NT2/D1 (cell line): ENCODE measurements around the gene ARHGAP32.

Experiments
- DNase-seq: peaks from one replicate; pipeline ENCODE4 v3.0.0-alpha.2; 2011; ENCODE audit warnings: low read depth, low spot score
- H3K27me3 ChIP-seq: 2 replicates; pipeline ENCODE4 v1.6.0; 2011; ENCODE audit warnings: mild to moderate bottlenecking; ENCODE audit not compliant: insufficient read length, insufficient read depth
- H3K36me3 ChIP-seq: 2 replicates; pipeline ENCODE4 v1.6.1; 2011; ENCODE audit warnings: mild to moderate bottlenecking, low read length, mixed read lengths; ENCODE audit not compliant: insufficient read depth, insufficient read length
- H3K4me1 ChIP-seq: 2 replicates; pipeline ENCODE4 v1.5.1; 2011; ENCODE audit not compliant: insufficient read depth, insufficient read length
- H3K4me3 ChIP-seq: 2 replicates; pipeline ENCODE4 v1.5.1; 2011; ENCODE audit warnings: low read depth; ENCODE audit not compliant: insufficient read length
- H3K9ac ChIP-seq: 2 replicates; pipeline ENCODE4 v1.6.0; 2011; ENCODE audit warnings: low read depth; ENCODE audit not compliant: insufficient read length
- H3K9me3 ChIP-seq: 2 replicates; pipeline ENCODE4 v1.5.1; 2011; ENCODE audit warnings: mild to moderate bottlenecking, low read length; ENCODE audit not compliant: insufficient read depth
- SUZ12 ChIP-seq: IDR thresholded peaks from 2 replicates; pipeline ENCODE4 v1.6.1; 2011; ENCODE audit not compliant: insufficient read length, insufficient read depth; ENCODE audit errors: extremely low read depth
- YY1 ChIP-seq: IDR thresholded peaks from 2 replicates; pipeline ENCODE4 v1.6.1; 2011; ENCODE audit not compliant: insufficient read length, insufficient read depth
- ZNF274 ChIP-seq: IDR thresholded peaks from 2 replicates; pipeline ENCODE4 v1.6.1; 2011; ENCODE audit warnings: mild to moderate bottlenecking, low read depth, low read length

Gene ARHGAP32

GRCh38 chr11:129109701-129110100 is 82.4 kb downstream of the ARHGAP32 start:
- H3K4me3 ChIP-seq = no peak overlapping the region
- H3K36me3 ChIP-seq = no peaks in the 10 kb centered on the region
- H3K27me3 ChIP-seq = no peaks in the 10 kb centered on the region
- no peaks in the 10 kb centered on the region for H3K4me1 ChIP-seq
- no peak for DNase-seq
- no peaks in the 10 kb centered on the region for H3K9me3 ChIP-seq
- no peak for TF ChIP-seq ZNF274
- TF ChIP-seq SUZ12 = no peak
- no peak for TF ChIP-seq YY1
- H3K9ac ChIP-seq = no peak overlapping the region

- Histone ChIP-seq H3K4me3 (no peak overlapping the region), H3K4me1 (no peaks in the 10 kb centered on the region), H3K36me3 (no peaks in the 10 kb centered on the region), H3K9ac (no peak overlapping the region), H3K9me3 (no peaks in the 10 kb centered on the region), H3K27me3 (no peaks in the 10 kb centered on the region)
- TF ChIP-seq YY1 (no peak), ZNF274 (no peak), SUZ12 (no peak)
- DNase-seq = no peak
Measured at GRCh38 chr11:129106788-129107187, 85.3 kb downstream of the ARHGAP32 start.

- Histone ChIP-seq H3K4me1 (no peaks in the 10 kb centered on the region), H3K9me3 (no peaks in the 10 kb centered on the region), H3K9ac (no peak overlapping the region), H3K27me3 (no peaks in the 10 kb centered on the region), H3K4me3 (no peak overlapping the region), H3K36me3 (no peaks in the 10 kb centered on the region)
- DNase-seq = no peak
- TF ChIP-seq YY1 (no peak), SUZ12 (no peak), ZNF274 (no peak)
Measured at GRCh38 chr11:129102756-129103155, 89.4 kb downstream of the ARHGAP32 start.

GRCh38 chr11:129102225-129102624 is 89.9 kb downstream of the ARHGAP32 start:
- TF ChIP-seq ZNF274 = no peak
- TF ChIP-seq YY1 = no peak
- no peak for TF ChIP-seq SUZ12
- H3K4me3 ChIP-seq = no peak overlapping the region
- no peaks in the 10 kb centered on the region for H3K4me1 ChIP-seq
- DNase-seq = no peak
- no peak overlapping the region for H3K9ac ChIP-seq
- no peaks in the 10 kb centered on the region for H3K27me3 ChIP-seq
- no peaks in the 10 kb centered on the region for H3K36me3 ChIP-seq
- no peaks in the 10 kb centered on the region for H3K9me3 ChIP-seq

- Histone ChIP-seq H3K9me3 (no peaks in the 10 kb centered on the region), H3K36me3 (no peaks in the 10 kb centered on the region), H3K27me3 (no peaks in the 10 kb centered on the region), H3K4me3 (no peak overlapping the region), H3K9ac (no peak overlapping the region), H3K4me1 (no peaks in the 10 kb centered on the region)
- TF ChIP-seq SUZ12 = no peak
- no peak for TF ChIP-seq ZNF274
- TF ChIP-seq YY1 = no peak
- DNase-seq = no peak
Measured at GRCh38 chr11:129093283-129093682, 98.8 kb downstream of the ARHGAP32 start.

- DNase-seq = no peak
- no peak overlapping the region for H3K9ac ChIP-seq
- no peaks in the 10 kb centered on the region; the same call in 1 of the 2 replicates for H3K9me3 ChIP-seq
- H3K36me3 ChIP-seq = no peaks in the 10 kb centered on the region
- TF ChIP-seq ZNF274 (no peak), SUZ12 (no peak), YY1 (no peak)
- H3K27me3 ChIP-seq = no peaks in the 10 kb centered on the region
- no peaks in the 10 kb centered on the region for H3K4me1 ChIP-seq
- H3K4me3 ChIP-seq = no peak overlapping the region
Measured at GRCh38 chr11:129090056-129090455, 102.1 kb downstream of the ARHGAP32 start.

GRCh38 chr11:129089279-129089678 is 102.8 kb downstream of the ARHGAP32 start:
- TF ChIP-seq SUZ12 (no peak), YY1 (no peak), ZNF274 (no peak)
- no peaks in the 10 kb centered on the region for H3K36me3 ChIP-seq
- no peaks in the 10 kb centered on the region for H3K4me1 ChIP-seq
- DNase-seq = no peak
- no peak overlapping the region for H3K4me3 ChIP-seq
- peaks cover 7% of the 10 kb centered on the region; the same call in 1 of the 2 replicates for H3K9me3 ChIP-seq
- H3K9ac ChIP-seq = no peak overlapping the region
- no peaks in the 10 kb centered on the region for H3K27me3 ChIP-seq
